ENCODE data around the gene ADAMTSL4. TPM values are rescaled to one million over a fixed set of nuclear protein-coding genes. Genes with fewer than 3 reads are reported as not detected.
A peak's percentile ranks its signal among the peaks of the same experiment; 100 is the strongest.

ADAMTSL4 gene
- total and polyA plus RNA-seq, 10 donors = 2.8 to 19.1 (median 11.1) TPM

DNA sequence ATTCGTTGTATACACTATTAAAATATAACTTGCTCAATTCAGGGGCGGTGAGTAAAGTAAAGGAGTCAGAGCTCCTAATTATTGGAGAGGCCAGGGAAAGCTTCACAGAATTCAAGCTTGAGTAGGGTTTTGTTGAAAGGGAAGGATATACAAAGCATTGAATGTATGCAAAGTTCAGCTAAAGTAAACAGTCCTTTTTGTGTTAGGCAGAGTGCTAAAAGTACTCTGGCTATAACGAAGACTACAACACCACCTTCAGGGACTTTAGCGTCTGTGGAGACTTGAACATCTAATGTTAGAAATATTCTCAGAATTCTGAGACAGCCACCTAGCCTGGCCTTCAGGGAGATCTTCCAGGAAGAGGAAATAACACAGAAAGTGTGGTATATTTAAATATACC, 32.6 kb upstream of the ADAMTSL4 start:
- Histone ChIP-seq H3K27ac (peak overlapping the region in 2 of 8 donors; percentile 80 to 90), H3K27me3 (replicated peaks in 1 of 7) (no peaks in the 10 kb centered on the region), H3K4me1 (peaks cover 7 to 34% (median 20%) of the 10 kb centered on the region in 6 donors), H3K36me3 (peaks cover 0 to 11% (median 0%) of the 10 kb centered on the region in 6 donors), H3K9me3 (no peaks in the 10 kb centered on the region), H3K4me3 (peak overlapping the region in 4 of 8 donors; percentile 57 to 91 (median 62))
- no peak for TF ChIP-seq POLR2A (IDR thresholded peaks at IDR 0.05)
- TF ChIP-seq, protein P1, sequence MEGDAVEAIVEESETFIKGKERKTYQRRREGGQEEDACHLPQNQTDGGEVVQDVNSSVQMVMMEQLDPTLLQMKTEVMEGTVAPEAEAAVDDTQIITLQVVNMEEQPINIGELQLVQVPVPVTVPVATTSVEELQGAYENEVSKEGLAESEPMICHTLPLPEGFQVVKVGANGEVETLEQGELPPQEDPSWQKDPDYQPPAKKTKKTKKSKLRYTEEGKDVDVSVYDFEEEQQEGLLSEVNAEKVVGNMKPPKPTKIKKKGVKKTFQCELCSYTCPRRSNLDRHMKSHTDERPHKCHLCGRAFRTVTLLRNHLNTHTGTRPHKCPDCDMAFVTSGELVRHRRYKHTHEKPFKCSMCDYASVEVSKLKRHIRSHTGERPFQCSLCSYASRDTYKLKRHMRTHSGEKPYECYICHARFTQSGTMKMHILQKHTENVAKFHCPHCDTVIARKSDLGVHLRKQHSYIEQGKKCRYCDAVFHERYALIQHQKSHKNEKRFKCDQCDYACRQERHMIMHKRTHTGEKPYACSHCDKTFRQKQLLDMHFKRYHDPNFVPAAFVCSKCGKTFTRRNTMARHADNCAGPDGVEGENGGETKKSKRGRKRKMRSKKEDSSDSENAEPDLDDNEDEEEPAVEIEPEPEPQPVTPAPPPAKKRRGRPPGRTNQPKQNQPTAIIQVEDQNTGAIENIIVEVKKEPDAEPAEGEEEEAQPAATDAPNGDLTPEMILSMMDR (IDR thresholded peaks at IDR 0.05 in 8 of 11, conservative IDR thresholded peaks at IDR 0.05 in 3 of 11) = no peak
- TF ChIP-seq POLR2AphosphoS5 (IDR thresholded peaks at IDR 0.05) = no peak
- no peak for DNase-seq
- intact Hi-C loops (cut with DNase I; ENCODE audit: low total_unique reads) = no loop called here
- WGBS, 5 donors = 57 to 67% (median 60%) methylated on average over 4 of the region's 4 CpGs

DNA sequence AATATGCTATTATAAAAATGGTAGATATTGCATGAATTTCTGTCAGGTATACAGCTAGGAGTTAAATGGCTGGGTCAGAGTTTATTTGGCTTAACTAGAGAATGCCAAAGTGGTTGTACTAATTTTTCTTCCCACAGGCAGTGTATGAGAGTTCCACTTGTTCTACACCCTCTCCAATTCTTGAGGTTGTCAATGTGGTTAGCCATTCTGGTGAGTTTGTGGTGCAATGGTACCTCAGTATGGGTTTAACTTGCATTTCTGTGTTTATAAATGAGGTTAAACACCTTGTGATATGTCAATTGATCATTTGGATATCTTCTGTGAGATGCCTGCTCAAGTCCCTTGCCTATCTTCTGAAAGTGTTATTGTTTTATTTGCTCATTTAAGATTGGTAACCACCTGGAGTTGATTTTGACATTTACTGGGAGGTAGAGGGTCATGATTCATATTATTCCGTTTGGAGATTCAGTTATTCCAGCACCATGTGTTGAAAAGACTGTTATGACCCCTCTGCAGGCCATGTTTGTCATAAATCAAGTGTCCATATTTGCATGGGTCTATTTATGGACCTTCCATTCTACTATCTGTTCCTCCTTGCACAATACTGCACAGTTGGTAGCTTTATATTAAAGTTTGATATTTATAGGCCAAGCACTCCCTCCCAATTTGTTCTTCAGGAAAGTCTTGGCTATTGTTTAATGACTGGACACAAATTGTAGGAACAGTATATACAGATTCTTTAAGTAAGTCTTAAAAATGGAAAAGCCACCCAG, 27.8 kb upstream of the ADAMTSL4 start:
- H3K4me3 ChIP-seq = no peak overlapping the region
- H3K27ac ChIP-seq = no peak overlapping the region
- no peak for DNase-seq
- intact Hi-C loops (cut with DNase I; ENCODE audit: low total_unique reads) = no loop called here
- H3K27me3 ChIP-seq (replicated peaks in 1 of 7) = no peaks in the 10 kb centered on the region
- peaks cover 2 to 15% (median 8%) of the 10 kb centered on the region in 6 donors for H3K4me1 ChIP-seq
- H3K36me3 ChIP-seq = no peaks in the 10 kb centered on the region
- WGBS, 5 donors = 72 to 92% (median 89%) methylated on average over 1 of the region's 1 CpG
- no peak for TF ChIP-seq POLR2A (IDR thresholded peaks at IDR 0.05)
- TF ChIP-seq, protein P1 (IDR thresholded peaks at IDR 0.05 in 8 of 11, conservative IDR thresholded peaks at IDR 0.05 in 3 of 11) = no peak
- no peak for TF ChIP-seq POLR2AphosphoS5 (IDR thresholded peaks at IDR 0.05)
- no peaks in the 10 kb centered on the region for H3K9me3 ChIP-seq

DNA sequence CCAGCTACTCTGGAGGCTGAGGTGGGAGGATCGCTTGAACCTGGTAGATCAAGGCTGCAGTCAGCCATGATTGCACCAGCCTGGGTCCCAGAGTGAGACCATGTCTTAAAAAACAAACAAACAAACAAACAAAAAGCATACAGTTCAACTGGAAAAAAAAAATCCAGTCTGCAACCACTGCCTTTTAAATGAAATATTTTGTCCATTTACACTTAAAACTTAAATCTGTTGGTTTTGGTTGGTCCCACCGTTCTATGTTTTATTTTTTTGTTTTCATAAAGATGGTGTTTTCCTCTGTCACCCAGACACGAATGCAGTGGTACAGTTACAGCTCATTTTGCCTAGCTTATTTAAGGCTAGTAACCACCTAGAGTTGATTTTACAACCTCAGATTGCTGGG, 23.9 kb upstream of the ADAMTSL4 start:
- no peak for DNase-seq
- Histone ChIP-seq H3K4me1 (no peaks in the 10 kb centered on the region), H3K27me3 (replicated peaks in 1 of 7) (no peaks in the 10 kb centered on the region), H3K27ac (no peak overlapping the region), H3K36me3 (no peaks in the 10 kb centered on the region), H3K4me3 (no peak overlapping the region), H3K9me3 (no peaks in the 10 kb centered on the region)
- TF ChIP-seq POLR2A (IDR thresholded peaks at IDR 0.05) (no peak), POLR2AphosphoS5 (IDR thresholded peaks at IDR 0.05) (no peak)
- TF ChIP-seq, protein P1 (IDR thresholded peaks at IDR 0.05 in 8 of 11, conservative IDR thresholded peaks at IDR 0.05 in 3 of 11) = no peak
- 79 to 95% (median 86%) methylated on average over 3 of the region's 3 CpGs for WGBS, 5 donors
- intact Hi-C loops (cut with DNase I; ENCODE audit: low total_unique reads) = no loop called here

DNA sequence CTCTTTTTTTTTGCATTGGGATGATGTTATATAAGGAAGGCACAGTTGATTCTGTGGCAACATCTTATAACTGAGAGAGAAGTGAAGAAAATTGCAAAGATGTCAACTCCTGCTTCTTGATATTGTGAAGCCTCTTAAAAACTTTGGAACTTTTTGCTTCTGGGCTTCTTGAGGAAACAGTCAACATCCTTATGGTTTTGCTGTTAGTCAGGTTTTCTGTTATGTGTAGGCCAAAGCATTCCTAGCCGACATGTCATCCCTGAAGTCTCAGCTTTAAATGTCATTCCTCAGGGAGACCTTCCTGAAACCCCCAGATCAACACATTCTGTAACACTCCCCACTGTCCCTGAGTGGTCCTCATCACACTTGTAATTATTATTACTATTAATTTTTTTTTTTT, 21.0 kb upstream of the ADAMTSL4 start:
- no peak for DNase-seq
- Histone ChIP-seq H3K9me3 (no peaks in the 10 kb centered on the region), H3K27ac (no peak overlapping the region), H3K4me3 (no peak overlapping the region), H3K36me3 (no peaks in the 10 kb centered on the region), H3K4me1 (no peaks in the 10 kb centered on the region), H3K27me3 (replicated peaks in 1 of 7) (no peaks in the 10 kb centered on the region)
- intact Hi-C loops (cut with DNase I; ENCODE audit: low total_unique reads) = no loop called here
- 80 to 100% (median 89%) methylated on average over 1 of the region's 1 CpG for WGBS, 5 donors
- TF ChIP-seq POLR2A (IDR thresholded peaks at IDR 0.05) (no peak), POLR2AphosphoS5 (IDR thresholded peaks at IDR 0.05) (no peak)
- TF ChIP-seq, protein P1 (IDR thresholded peaks at IDR 0.05 in 8 of 11, conservative IDR thresholded peaks at IDR 0.05 in 3 of 11) = no peak

Measured in spleen (tissue), 11 donors.